Measurements from ENCODE around the gene ZBTB25. TPM values are rescaled to one million over a fixed set of nuclear protein-coding genes. Genes with fewer than 3 reads are reported as not detected.

ZBTB25 gene
- total RNA-seq, 2 donors from 2014 or later: 54.8 to 63.1 TPM

DNA sequence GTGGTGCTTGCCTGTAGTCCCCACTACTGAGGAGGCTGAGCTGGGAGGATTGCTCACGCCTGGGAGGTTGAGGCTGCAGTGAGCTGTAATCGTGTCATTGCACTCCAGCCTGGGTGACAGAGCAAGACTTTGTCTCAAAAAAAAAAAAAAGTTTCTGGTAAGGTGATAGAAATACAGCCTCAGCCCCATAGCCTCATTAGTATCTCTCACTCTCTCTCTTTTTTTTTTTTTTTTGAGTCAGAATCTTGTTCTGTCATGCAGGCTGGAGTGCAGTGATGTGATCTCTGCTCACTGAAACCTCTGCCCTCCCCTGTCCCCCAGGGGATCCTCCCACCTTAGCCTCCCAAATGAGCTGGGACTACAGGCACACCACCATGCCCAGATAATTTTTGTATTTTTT is 96.3 kb downstream of the ZBTB25 start:
- H3K4me1 Mint-ChIP-seq: peaks cover 10% of the 10 kb centered on the region
- DNase-seq (no peak), ATAC-seq (no peak)
- no peak overlapping the region for H3K4me3 Mint-ChIP-seq
- no peaks in the 10 kb centered on the region for H3K27me3 Mint-ChIP-seq
- H3K9me3 ChIP-seq (ENCODE audit: control insufficient read depth, low read length, poor library complexity, severe bottlenecking): no peaks in the 10 kb centered on the region
- no peak overlapping the region for H3K27ac Mint-ChIP-seq
- peaks cover 7% of the 10 kb centered on the region for H3K36me3 Mint-ChIP-seq (ENCODE audit: low read depth)

DNA sequence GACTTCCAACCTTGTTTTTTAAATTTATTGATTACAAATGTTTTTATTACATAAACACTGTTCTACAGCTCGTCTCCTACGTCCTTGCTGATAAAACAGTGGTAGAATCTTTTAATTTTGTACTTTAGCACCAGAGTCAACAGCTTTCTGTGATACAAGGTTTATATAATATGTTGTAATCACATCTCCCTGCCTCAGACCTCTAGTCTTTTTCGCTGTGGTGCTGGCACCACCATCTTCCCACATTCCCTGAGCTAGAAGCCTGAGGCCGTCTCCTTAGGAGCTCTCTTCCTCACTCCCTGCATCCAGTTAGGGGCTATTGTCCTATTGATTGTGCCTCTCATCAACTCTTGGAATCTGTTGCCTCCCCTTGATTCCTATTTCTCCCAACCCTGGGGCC is 98.3 kb downstream of the ZBTB25 start:
- ATAC-seq (no peak), DNase-seq (no peak)
- Mint-ChIP-seq H3K4me3 (no peak overlapping the region), H3K4me1 (peaks cover 8% of the 10 kb centered on the region), H3K36me3 (ENCODE audit: low read depth) (peaks cover 4% of the 10 kb centered on the region), H3K27me3 (no peaks in the 10 kb centered on the region), H3K27ac (no peak overlapping the region)
- H3K9me3 ChIP-seq (ENCODE audit: control insufficient read depth, low read length, poor library complexity, severe bottlenecking): no peaks in the 10 kb centered on the region

DNA sequence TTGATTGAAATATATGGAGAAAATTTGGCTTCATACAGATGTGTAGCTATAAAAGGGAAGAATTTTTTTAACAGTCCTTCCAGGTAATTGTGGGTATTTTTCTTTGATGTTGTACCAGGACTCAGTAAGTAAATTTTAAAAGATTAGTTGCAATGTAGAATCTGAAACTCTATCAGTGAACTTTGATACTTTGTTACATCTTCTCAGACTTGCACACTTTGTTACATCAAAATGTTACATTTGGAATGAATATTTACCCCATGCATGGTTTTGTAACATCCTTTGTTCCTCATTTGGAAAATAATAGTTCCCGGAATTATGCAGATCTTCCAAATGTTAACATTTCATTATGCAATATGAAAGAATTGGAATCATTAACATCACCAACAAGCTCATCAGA is 101.7 kb downstream of the ZBTB25 start:
- ATAC-seq (no peak), DNase-seq (no peak)
- Mint-ChIP-seq H3K4me1 (peaks cover 10% of the 10 kb centered on the region), H3K27me3 (no peaks in the 10 kb centered on the region), H3K4me3 (no peak overlapping the region), H3K27ac (peak overlapping the region; percentile 57), H3K36me3 (ENCODE audit: low read depth) (peaks cover 6% of the 10 kb centered on the region)
- no peaks in the 10 kb centered on the region for H3K9me3 ChIP-seq (ENCODE audit: control insufficient read depth, low read length, poor library complexity, severe bottlenecking)

DNA sequence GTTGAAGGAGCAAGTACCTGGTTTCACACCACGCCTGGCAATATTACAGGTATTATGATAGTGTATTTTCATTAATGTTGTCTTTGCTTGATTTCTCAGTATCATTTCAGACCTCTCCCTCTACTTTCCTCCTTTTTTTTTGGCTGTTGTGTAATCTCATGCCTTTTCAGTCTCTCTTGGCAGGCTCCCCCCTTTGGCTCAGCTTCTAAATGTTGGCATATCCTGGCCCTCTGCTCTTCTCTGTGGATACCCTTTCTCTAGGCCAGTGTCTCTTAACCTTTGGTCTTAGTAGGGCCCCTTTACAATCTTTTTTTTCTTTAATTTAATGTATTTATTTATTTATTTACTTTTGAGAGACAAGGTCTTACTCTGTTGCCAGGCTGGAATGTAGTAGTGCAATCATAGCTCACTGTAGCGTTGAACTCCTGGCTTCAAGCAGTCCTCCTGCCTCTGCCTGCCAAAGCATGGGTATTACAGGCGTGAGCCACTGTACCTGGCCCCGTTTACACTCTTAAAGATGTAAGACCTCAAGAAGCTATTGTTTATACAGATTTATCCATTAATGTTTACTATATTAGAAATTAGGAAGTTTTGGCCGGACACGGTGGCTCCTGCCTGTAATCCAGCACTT is 102.7 kb downstream of the ZBTB25 start:
- H3K27ac Mint-ChIP-seq: no peak overlapping the region
- no peak overlapping the region for H3K4me3 Mint-ChIP-seq
- no peaks in the 10 kb centered on the region for H3K9me3 ChIP-seq (ENCODE audit: control insufficient read depth, low read length, poor library complexity, severe bottlenecking)
- ATAC-seq (no peak), DNase-seq (no peak)
- peaks cover 10% of the 10 kb centered on the region for H3K4me1 Mint-ChIP-seq
- H3K27me3 Mint-ChIP-seq: no peaks in the 10 kb centered on the region
- H3K36me3 Mint-ChIP-seq (ENCODE audit: low read depth): peaks cover 6% of the 10 kb centered on the region

Other genes starting within 250 kb of the ZBTB25 start
- under 1 TPM; 0.29 to 0.42 TPM for gene ESR2, start 209.5 kb downstream of the ZBTB25 start, total RNA-seq
- 10 to 100 TPM; 29.0 to 31.1 TPM for gene MTHFD1, start 115.5 kb downstream of the ZBTB25 start, total RNA-seq
- under 1 TPM; 0.12 to 0.16 TPM for gene AKAP5, start 38.3 kb downstream of the ZBTB25 start, total RNA-seq
- 100 to 1,000 TPM; 109 to 137 TPM for gene ZBTB1, start 932 bp upstream of the ZBTB25 start, total RNA-seq
- 1 to 10 TPM in 1 of 2 donors, under 1 TPM in 1; 0.92 to 2.0 TPM for gene HSPA2, start 36.9 kb upstream of the ZBTB25 start, total RNA-seq
- gene PPP1R36, start 46.1 kb upstream of the ZBTB25 start, total RNA-seq: not detected
- gene PLEKHG3, start 200.6 kb upstream of the ZBTB25 start, total RNA-seq: 10 to 100 TPM; 61.4 to 65.5 TPM

All from T-helper 17 cell (primary cell).